HL-60 (cell line): ENCODE measurements around the gene CCDC117.

Experiments
- DNase-seq, 2 experiments: peaks; one replicate each; pipeline ENCODE4 v3.0.0-alpha.2; 2010 to 2020; ENCODE audit warnings: low read depth in 1 of 2, low spot score in 1 of 2
- H3K27ac ChIP-seq: fragments of 250-450 bp; sonication (Bioruptor Pico); replicated peaks from 2 replicates; pipeline ENCODE4 v1.5.1; 2020; ENCODE audit warnings: mild to moderate bottlenecking, moderate library complexity
- H3K27me3 ChIP-seq: fragments of 250-450 bp; sonication (Bioruptor Pico); 2 replicates; pipeline ENCODE4 v1.5.1; 2021; ENCODE audit warnings: mild to moderate bottlenecking, moderate library complexity; ENCODE audit not compliant: insufficient read depth, poor library complexity, severe bottlenecking
- H3K4me3 ChIP-seq: replicated peaks from 2 replicates; pipeline ENCODE4 v1.5.1; 2011; ENCODE audit warnings: mild to moderate bottlenecking, control low read depth, low read length; ENCODE audit not compliant: insufficient read depth
- CTCF ChIP-seq: IDR thresholded peaks from one replicate; pipeline ENCODE4 v1.5.1; 2011; ENCODE audit warnings: low read length, control low read depth, inconsistent platforms; ENCODE audit not compliant: insufficient read depth
- GABPA ChIP-seq: IDR thresholded peaks from 2 replicates; pipeline ENCODE4 v1.6.1; 2012; ENCODE audit warnings: low read depth
- POLR2AphosphoS5 ChIP-seq: IDR thresholded peaks from 2 replicates; pipeline ENCODE4 v1.6.1; 2012; ENCODE audit warnings: low read depth
- REST ChIP-seq: IDR thresholded peaks from 2 replicates; pipeline ENCODE4 v1.6.1; 2012; ENCODE audit warnings: low read depth; ENCODE audit not compliant: insufficient replicate concordance
- SPI1 ChIP-seq: IDR thresholded peaks from 2 replicates; pipeline ENCODE4 v1.6.1; 2012; ENCODE audit warnings: low read depth, mild to moderate bottlenecking, borderline replicate concordance
- long read RNA-seq: library from polyadenylated mRNA; unstranded; transcript quantifications from one replicate; pipeline ENCODE4 v2.0.0, GENCODE V29; 2020

CCDC117 gene
- long read RNA-seq, transcript CCDC117-201 (5 exons, 3,985 nt) = major isoform, 122 of 135 reads
- long read RNA-seq, partial matches to known transcripts = 3 of 135 reads
- long read RNA-seq, other reads (novel, unspliced or antisense) = 10 of 135 reads

- TF ChIP-seq CTCF = no peak
- TF ChIP-seq REST = no peak
- peak; percentile 72; the same call in 1 of the 2 replicates for TF ChIP-seq POLR2AphosphoS5
- no peak for TF ChIP-seq SPI1
- TF ChIP-seq GABPA = no peak
- peak; percentile 76 to 97 for DNase-seq
- H3K27ac ChIP-seq = peak within 1 kb of the TSS; percentile 55
- H3K27me3 ChIP-seq = no peaks in the 10 kb centered on the region
- H3K4me3 ChIP-seq = peak within 1 kb of the TSS; percentile 68
These were observed at the start of gene CCDC117 for GRCh38 chr22:28772633-28773460. TSS of gene CCDC117 (plus strand) at chr22:28772695. CDS start at chr22:28772850, 155 bp downstream.

- H3K4me3 ChIP-seq = no peak overlapping the region
- DNase-seq = no peak
- H3K27ac ChIP-seq = no peak overlapping the region
- TF ChIP-seq SPI1 = no peak
- TF ChIP-seq POLR2AphosphoS5 = no peak
- no peak for TF ChIP-seq REST
- no peak for TF ChIP-seq GABPA
- no peak for TF ChIP-seq CTCF
- no peaks in the 10 kb centered on the region for H3K27me3 ChIP-seq
These were observed 44.5 kb upstream of the CCDC117 start for GRCh38 chr22:28728002-28728401.

- no peak for DNase-seq
- TF ChIP-seq SPI1 = no peak
- no peak for TF ChIP-seq CTCF
- TF ChIP-seq POLR2AphosphoS5 = no peak
- no peak for TF ChIP-seq GABPA
- TF ChIP-seq REST = no peak
- no peaks in the 10 kb centered on the region for H3K27me3 ChIP-seq
- no peak overlapping the region for H3K4me3 ChIP-seq
- H3K27ac ChIP-seq = no peak overlapping the region
These were observed 43.7 kb upstream of the CCDC117 start for GRCh38 chr22:28728621-28729313.
